Activated CD8-positive, alpha-beta T cell treated with anti-CD3 and anti-CD28 coated beads, Interleukin-2, amount 10 ng/mL, durations not matched to agents 7 days and 5 days (primary cell): ENCODE results near the gene LSM4. TPM values are rescaled to one million over a fixed set of nuclear protein-coding genes. Genes with fewer than 3 reads are reported as not detected.
"Not testable (repeated sequence)": the region's sequence is repeated elsewhere in the genome, so short reads cannot be mapped to it uniquely, and the experiment has no call there.

Experiments
- ATAC-seq: fragments of 150-1000 bp; cut with Tn5 transposase; one replicate; pipeline ENCODE4 v1.10.0; 2021; ENCODE audit warnings: moderate library complexity
- CTCF ChIA-PET: fragments of 350-600 bp; sonication (Branson Sonifier 250); formaldehyde crosslinking; loops from one replicate; lab custom pipeline; 2021; ENCODE audit warnings: antibody characterized with exemption; lab: Charles Lee
- POLR2A ChIA-PET: fragments of 350-600 bp; sonication (Branson Sonifier 250); formaldehyde crosslinking; loops from one replicate; lab custom pipeline; 2021; ENCODE audit warnings: antibody characterized with exemption; lab: Charles Lee
- DNase-seq: peaks from one replicate; pipeline ENCODE4 v3.0.0-alpha.2; 2020
- H3K27ac Mint-ChIP-seq: one replicate; pipeline ENCODE4 v1.8.0; 2021; ENCODE audit warnings: mild to moderate bottlenecking, mixed read lengths
- H3K27me3 Mint-ChIP-seq: one replicate; pipeline ENCODE4 v1.8.0; 2021; ENCODE audit warnings: low read depth, mixed read lengths
- H3K36me3 Mint-ChIP-seq: one replicate; pipeline ENCODE4 v1.8.0; 2021; ENCODE audit warnings: low read depth, mixed read lengths
- H3K4me1 Mint-ChIP-seq: one replicate; pipeline ENCODE4 v1.8.0; 2021; ENCODE audit warnings: low read depth, mixed read lengths
- H3K4me3 Mint-ChIP-seq: one replicate; pipeline ENCODE4 v1.8.0; 2021; ENCODE audit warnings: mild to moderate bottlenecking, mixed read lengths
- H3K9me3 Mint-ChIP-seq: one replicate; pipeline ENCODE4 v1.8.0; 2022; ENCODE audit warnings: mixed read lengths; ENCODE audit not compliant: insufficient read depth
- total RNA-seq, 2 experiments: library from RNA; stranded (reverse); gene quantifications; one replicate each; pipeline ENCODE4 v1.2.3, GENCODE V29; 2021

Gene LSM4
- total RNA-seq, 2 experiments from 2014 or later = 199 to 215 TPM

- Mint-ChIP-seq H3K27ac (peak overlapping the region; percentile 93), H3K36me3 (peaks cover 31% of the 10 kb centered on the region), H3K4me1 (peaks cover 51% of the 10 kb centered on the region)
- ChIA-PET POLR2A (interaction anchor here (7.8 kb wide), 1 partner anchor 45 kb away, joined by 140 read pairs; the partner anchor contains the start of gene JUND), CTCF (interaction anchor here (1.2 to 10.9 kb wide), 3 partner anchors 31 to 86 kb away, joined by 3 to 455 read pairs (median 4); partner anchors contain the start of gene JUND)
- not testable (repeated sequence) for H3K4me3 Mint-ChIP-seq, ATAC-seq, H3K27me3 Mint-ChIP-seq, H3K9me3 Mint-ChIP-seq, DNase-seq
Observed at GRCh38 chr19:18324373-18324731, 1.5 kb upstream of the LSM4 start.

GRCh38 chr19:18322318-18322758 lies 538 bp downstream of the LSM4 start:
- POLR2A ChIA-PET = interaction anchor here (0.6 to 17.3 kb wide), 20 partner anchors 9 to 235 kb away, joined by 3 to 647 read pairs (median 5); partner anchors contain the start of genes IQCN, JUND, KXD1 and RAB3A
- no peaks in the 10 kb centered on the region for H3K9me3 Mint-ChIP-seq
- H3K27me3 Mint-ChIP-seq = no peaks in the 10 kb centered on the region
- peaks cover 61% of the 10 kb centered on the region for H3K4me1 Mint-ChIP-seq
- DNase-seq = peak; percentile 76
- CTCF ChIA-PET = interaction anchor here (0.6 to 13.8 kb wide), 19 partner anchors 9 to 209 kb away, joined by 3 to 464 read pairs (median 5); partner anchors contain the start of genes IQCN and JUND
- peak overlapping the region; percentile 93 for H3K27ac Mint-ChIP-seq
- ATAC-seq = peak; percentile 21
- H3K4me3 Mint-ChIP-seq = peak overlapping the region; percentile 92
- H3K36me3 Mint-ChIP-seq = peaks cover 38% of the 10 kb centered on the region

- no peaks in the 10 kb centered on the region for H3K27me3 Mint-ChIP-seq
Observed at GRCh38 chr19:18321734-18322102, 1.2 kb downstream of the LSM4 start.

GRCh38 chr19:18320865-18321733 lies 1.8 kb downstream of the LSM4 start:
- Mint-ChIP-seq H3K4me3 (peak overlapping the region; percentile 92), H3K27me3 (no peaks in the 10 kb centered on the region), H3K9me3 (no peaks in the 10 kb centered on the region), H3K36me3 (peaks cover 40% of the 10 kb centered on the region), H3K27ac (peak overlapping the region; percentile 93), H3K4me1 (peaks cover 66% of the 10 kb centered on the region)
- POLR2A ChIA-PET = interaction anchor here (0.7 to 17.3 kb wide), 13 partner anchors 8 to 103 kb away, joined by 3 to 647 read pairs (median 7); partner anchors contain the start of gene JUND
- ATAC-seq (no peak), DNase-seq (no peak)
- CTCF ChIA-PET = interaction anchor here (1.2 to 13.8 kb wide), 10 partner anchors 10 to 89 kb away, joined by 4 to 464 read pairs (median 8); partner anchors contain the start of genes IQCN and JUND

More at GRCh38 chr19:18321734-18322102, 1.2 kb downstream of the LSM4 start:
- peaks cover 38% of the 10 kb centered on the region for H3K36me3 Mint-ChIP-seq
- H3K27ac Mint-ChIP-seq = peak overlapping the region; percentile 93
- DNase-seq (peak; percentile 67), ATAC-seq (no peak)
- no peaks in the 10 kb centered on the region for H3K9me3 Mint-ChIP-seq
- peak overlapping the region; percentile 92 for H3K4me3 Mint-ChIP-seq
- ChIA-PET CTCF (interaction anchor here (0.8 to 13.8 kb wide), 13 partner anchors 8 to 130 kb away, joined by 3 to 464 read pairs (median 5); partner anchors contain the start of genes IQCN and JUND), POLR2A (interaction anchor here (0.6 to 17.3 kb wide), 18 partner anchors 8 to 236 kb away, joined by 3 to 647 read pairs (median 6); partner anchors contain the start of genes IQCN, JUND, KXD1 and RAB3A)
- H3K4me1 Mint-ChIP-seq = peaks cover 62% of the 10 kb centered on the region

- peak overlapping the region; percentile 95 for H3K27ac Mint-ChIP-seq
- peak overlapping the region; percentile 54 for H3K4me3 Mint-ChIP-seq
- peaks cover 78% of the 10 kb centered on the region for H3K4me1 Mint-ChIP-seq
- no peak for DNase-seq
- POLR2A ChIA-PET = interaction anchor here (2.7 to 17.3 kb wide), 4 partner anchors 15 to 41 kb away, joined by 18 to 647 read pairs (median 72); partner anchors contain the start of gene JUND
- CTCF ChIA-PET = interaction anchor here (2.3 to 13.8 kb wide), 4 partner anchors 9 to 42 kb away, joined by 10 to 464 read pairs (median 27); partner anchors contain the start of genes IQCN and JUND
- no peaks in the 10 kb centered on the region for H3K9me3 Mint-ChIP-seq
- peaks cover 52% of the 10 kb centered on the region for H3K36me3 Mint-ChIP-seq
- ATAC-seq = no peak
- no peaks in the 10 kb centered on the region for H3K27me3 Mint-ChIP-seq
Observed at GRCh38 chr19:18319591-18320135, 3.2 kb downstream of the LSM4 start.

- no peaks in the 10 kb centered on the region for H3K9me3 Mint-ChIP-seq
- peaks cover 63% of the 10 kb centered on the region for H3K36me3 Mint-ChIP-seq
- peaks cover 73% of the 10 kb centered on the region for H3K4me1 Mint-ChIP-seq
- no peaks in the 10 kb centered on the region for H3K27me3 Mint-ChIP-seq
- H3K4me3 Mint-ChIP-seq = peak overlapping the region; percentile 71
- H3K27ac Mint-ChIP-seq = peak overlapping the region; percentile 95
- POLR2A ChIA-PET = interaction anchor here (0.6 to 17.3 kb wide), 7 partner anchors 10 to 39 kb away, joined by 3 to 647 read pairs (median 9); partner anchors contain the start of gene JUND
- DNase-seq (peak; percentile 67), ATAC-seq (peak; percentile 52)
- CTCF ChIA-PET = interaction anchor here (0.8 to 13.8 kb wide), 5 partner anchors 10 to 49 kb away, joined by 3 to 464 read pairs (median 10); partner anchors contain the start of genes IQCN and JUND
Observed at GRCh38 chr19:18317961-18318800, 4.7 kb downstream of the LSM4 start.

GRCh38 chr19:18313398-18313797 lies 9.5 kb downstream of the LSM4 start:
- ATAC-seq (no peak), DNase-seq (no peak)
- peaks cover 58% of the 10 kb centered on the region for H3K36me3 Mint-ChIP-seq
- peaks cover 54% of the 10 kb centered on the region for H3K4me1 Mint-ChIP-seq
- no peaks in the 10 kb centered on the region for H3K9me3 Mint-ChIP-seq
- no peak overlapping the region for H3K27ac Mint-ChIP-seq
- no peak overlapping the region for H3K4me3 Mint-ChIP-seq
- H3K27me3 Mint-ChIP-seq = no peaks in the 10 kb centered on the region
- POLR2A ChIA-PET = interaction anchor here (1.8 to 17.3 kb wide), 3 partner anchors 9 to 34 kb away, joined by 7 to 647 read pairs (median 10); partner anchors contain the start of genes JUND and LSM4
- CTCF ChIA-PET = interaction anchor here (1.3 to 13.8 kb wide), 2 partner anchors 9 to 35 kb away, joined by 5 to 464 read pairs; partner anchors contain the start of genes IQCN, JUND and LSM4

- peak overlapping the region; percentile 70 for H3K27ac Mint-ChIP-seq
- peaks cover 51% of the 10 kb centered on the region for H3K4me1 Mint-ChIP-seq
- no peak overlapping the region for H3K4me3 Mint-ChIP-seq
- DNase-seq (no peak), ATAC-seq (no peak)
- H3K9me3 Mint-ChIP-seq = no peaks in the 10 kb centered on the region
- CTCF ChIA-PET = interaction anchor here (1.3 to 13.8 kb wide), 2 partner anchors 10 to 34 kb away, joined by 4 to 464 read pairs; partner anchors contain the start of genes IQCN and JUND
- POLR2A ChIA-PET = interaction anchor here (1.2 to 17.3 kb wide), 3 partner anchors 23 to 33 kb away, joined by 3 to 647 read pairs (median 3); partner anchors contain the start of gene JUND
- peaks cover 64% of the 10 kb centered on the region for H3K36me3 Mint-ChIP-seq
- no peaks in the 10 kb centered on the region for H3K27me3 Mint-ChIP-seq
Observed at GRCh38 chr19:18312092-18312534, 10.8 kb downstream of the LSM4 start.

- ChIA-PET CTCF (interaction anchor here (1.3 to 13.8 kb wide), 2 partner anchors 10 to 34 kb away, joined by 4 to 464 read pairs; partner anchors contain the start of genes IQCN and JUND), POLR2A (interaction anchor here (1.2 to 17.3 kb wide), 4 partner anchors 9 to 33 kb away, joined by 3 to 647 read pairs (median 4); partner anchors contain the start of gene JUND)
- no peak overlapping the region for H3K4me3 Mint-ChIP-seq
Observed at GRCh38 chr19:18311502-18312091, 11.3 kb downstream of the LSM4 start.

More at GRCh38 chr19:18311502-18312091, 11.3 kb downstream of the LSM4 start:
- H3K27me3 Mint-ChIP-seq = no peaks in the 10 kb centered on the region
- H3K4me1 Mint-ChIP-seq = peaks cover 55% of the 10 kb centered on the region
- peaks cover 68% of the 10 kb centered on the region for H3K36me3 Mint-ChIP-seq
- ATAC-seq (no peak), DNase-seq (no peak)
- H3K9me3 Mint-ChIP-seq = no peaks in the 10 kb centered on the region
- H3K27ac Mint-ChIP-seq = no peak overlapping the region
